ENCODE results near the gene EBF3.

- TF ChIP-seq CTCF (IDR thresholded peaks at IDR 0.05; ENCODE audit: low read depth, low read length): no peak
- no peak for TF ChIP-seq EZH2phosphoT487 (IDR thresholded peaks at IDR 0.05; ENCODE audit: low read depth)
These were observed 152.9 kb downstream of the EBF3 start for GRCh38 chr10:129811208-129811607.
